GM12865 (cell line): ENCODE measurements around the gene RPGRIP1L.

Experiments used
- DNase-seq: peaks from one replicate; pipeline ENCODE4 v3.0.0; 2010; ENCODE audit warnings: low read depth
- H3K4me3 ChIP-seq: 2 replicates; pipeline ENCODE4 v1.5.1; 2011; ENCODE audit warnings: mild to moderate bottlenecking, low read depth, low read length, control low read depth
- TF ChIP-seq, protein P1 (sequence below): IDR thresholded peaks from 2 replicates; pipeline ENCODE4 v1.5.1; 2011; ENCODE audit warnings: low read length, control low read depth, low read depth, inconsistent platforms; ENCODE audit not compliant: insufficient read depth; ENCODE audit errors: missing control alignments

RPGRIP1L gene

DNA sequence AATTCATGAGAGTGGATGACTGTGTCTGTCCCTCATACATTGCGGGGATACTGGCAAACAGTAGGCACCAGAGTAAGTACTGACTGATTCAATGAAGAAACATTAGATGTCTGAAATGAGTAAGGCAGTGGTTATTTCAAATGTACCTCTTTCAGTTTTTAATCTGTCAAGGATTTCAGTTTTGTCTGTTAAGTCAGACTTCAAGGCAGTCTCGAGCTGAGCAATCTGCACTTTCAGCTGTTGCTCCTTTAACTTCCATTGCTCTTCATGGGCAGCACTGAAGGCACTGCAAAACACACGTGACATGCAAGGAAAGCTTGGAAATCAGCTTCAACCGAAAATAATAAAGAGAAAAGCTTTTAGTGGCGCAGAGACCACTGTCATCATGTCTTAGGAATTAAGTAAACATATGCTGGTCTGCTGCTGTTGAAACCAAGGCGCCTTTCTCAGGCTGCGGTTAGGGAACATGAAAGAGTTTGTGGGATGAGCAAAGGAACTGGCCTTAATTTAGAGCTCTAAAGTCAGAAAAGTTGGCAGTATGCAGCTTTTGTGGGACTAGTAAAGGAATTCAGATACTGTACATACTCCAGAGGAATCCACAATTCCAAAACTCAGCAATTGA is 38.8 kb downstream of the RPGRIP1L start:
- no peak overlapping the region for H3K4me3 ChIP-seq
- peak; percentile 55 for DNase-seq
- TF ChIP-seq, protein P1, sequence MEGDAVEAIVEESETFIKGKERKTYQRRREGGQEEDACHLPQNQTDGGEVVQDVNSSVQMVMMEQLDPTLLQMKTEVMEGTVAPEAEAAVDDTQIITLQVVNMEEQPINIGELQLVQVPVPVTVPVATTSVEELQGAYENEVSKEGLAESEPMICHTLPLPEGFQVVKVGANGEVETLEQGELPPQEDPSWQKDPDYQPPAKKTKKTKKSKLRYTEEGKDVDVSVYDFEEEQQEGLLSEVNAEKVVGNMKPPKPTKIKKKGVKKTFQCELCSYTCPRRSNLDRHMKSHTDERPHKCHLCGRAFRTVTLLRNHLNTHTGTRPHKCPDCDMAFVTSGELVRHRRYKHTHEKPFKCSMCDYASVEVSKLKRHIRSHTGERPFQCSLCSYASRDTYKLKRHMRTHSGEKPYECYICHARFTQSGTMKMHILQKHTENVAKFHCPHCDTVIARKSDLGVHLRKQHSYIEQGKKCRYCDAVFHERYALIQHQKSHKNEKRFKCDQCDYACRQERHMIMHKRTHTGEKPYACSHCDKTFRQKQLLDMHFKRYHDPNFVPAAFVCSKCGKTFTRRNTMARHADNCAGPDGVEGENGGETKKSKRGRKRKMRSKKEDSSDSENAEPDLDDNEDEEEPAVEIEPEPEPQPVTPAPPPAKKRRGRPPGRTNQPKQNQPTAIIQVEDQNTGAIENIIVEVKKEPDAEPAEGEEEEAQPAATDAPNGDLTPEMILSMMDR = no peak

DNA sequence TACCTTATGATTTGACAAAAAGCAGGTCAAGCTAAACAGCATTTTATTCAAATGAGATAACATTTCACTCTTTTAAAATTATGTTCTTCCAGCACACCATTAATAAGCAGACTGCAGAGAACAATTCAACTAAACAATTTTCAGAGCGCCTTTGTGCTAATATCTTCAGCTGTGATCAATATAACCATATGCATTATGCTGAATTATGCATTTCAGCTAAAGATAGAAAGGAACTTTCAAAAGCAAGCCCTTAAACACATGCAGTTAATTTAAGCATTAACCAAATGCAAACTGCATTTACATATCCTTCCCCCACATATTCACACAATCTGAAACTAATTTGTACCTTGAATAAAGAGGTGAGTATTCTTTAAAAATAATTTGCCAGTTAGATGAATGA is 41.6 kb downstream of the RPGRIP1L start:
- TF ChIP-seq, protein P1 = no peak
- DNase-seq = no peak
- no peak overlapping the region for H3K4me3 ChIP-seq

DNA sequence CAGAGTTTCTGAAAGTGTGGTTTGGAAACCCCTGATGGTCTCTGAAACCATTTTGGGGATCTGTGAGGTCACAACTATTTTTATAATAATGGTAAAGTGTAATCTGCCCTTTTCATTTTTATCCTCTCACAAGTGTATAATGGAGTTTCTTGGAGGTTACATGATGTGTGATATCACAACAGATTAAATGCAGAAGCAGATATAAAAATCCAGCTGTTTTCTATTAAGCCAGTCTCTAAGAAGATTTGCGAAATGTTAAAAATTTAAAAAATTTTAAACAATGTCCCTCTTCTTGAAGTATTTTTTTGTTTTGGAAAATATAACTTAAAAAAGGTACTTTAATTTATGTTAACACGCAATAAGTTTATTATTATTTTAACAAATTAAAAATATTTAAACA is 48.7 kb downstream of the RPGRIP1L start:
- no peak overlapping the region for H3K4me3 ChIP-seq
- DNase-seq = no peak
- TF ChIP-seq, protein P1 = no peak

DNA sequence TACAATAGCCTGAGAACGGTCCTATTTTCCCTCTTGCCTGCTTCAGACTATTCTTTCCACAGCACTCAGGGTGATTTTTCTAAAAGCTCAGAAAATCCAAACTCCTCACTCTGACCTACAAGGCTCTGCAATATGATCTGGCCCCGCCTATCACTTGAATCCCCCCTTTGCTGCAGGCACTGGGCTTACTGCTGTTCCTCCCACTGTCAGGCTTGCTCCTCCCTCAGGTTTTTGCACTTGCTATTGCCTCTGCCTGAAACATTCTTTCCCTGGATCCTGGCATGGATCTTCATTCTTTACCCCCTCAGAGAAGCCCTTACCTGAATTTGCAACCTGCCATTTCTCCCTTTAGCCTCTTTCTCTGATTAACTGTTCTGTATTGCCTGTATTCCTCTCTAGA is 52.3 kb downstream of the RPGRIP1L start:
- H3K4me3 ChIP-seq = no peak overlapping the region
- TF ChIP-seq, protein P1 = no peak
- no peak for DNase-seq

DNA sequence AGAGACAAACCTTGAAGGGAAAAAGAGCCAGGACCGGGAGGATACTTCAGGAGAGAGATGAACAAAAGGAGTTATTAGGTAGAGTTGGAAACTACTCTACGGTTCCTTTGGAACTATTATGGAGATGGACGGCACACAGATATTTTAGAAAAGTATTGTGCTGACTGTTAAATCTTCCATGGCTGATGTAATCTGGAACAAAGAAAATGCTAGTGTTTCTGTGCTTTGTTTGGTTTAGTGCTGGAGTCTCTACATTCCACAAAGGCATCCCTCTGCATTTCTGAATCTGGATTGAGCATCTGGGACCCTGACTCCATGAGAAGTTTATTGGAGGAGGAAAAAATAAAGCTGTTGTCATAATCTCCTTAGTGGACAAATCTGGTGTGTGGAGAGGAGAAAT is 57.2 kb downstream of the RPGRIP1L start:
- no peak for DNase-seq
- TF ChIP-seq, protein P1 = no peak
- no peak overlapping the region for H3K4me3 ChIP-seq

DNA sequence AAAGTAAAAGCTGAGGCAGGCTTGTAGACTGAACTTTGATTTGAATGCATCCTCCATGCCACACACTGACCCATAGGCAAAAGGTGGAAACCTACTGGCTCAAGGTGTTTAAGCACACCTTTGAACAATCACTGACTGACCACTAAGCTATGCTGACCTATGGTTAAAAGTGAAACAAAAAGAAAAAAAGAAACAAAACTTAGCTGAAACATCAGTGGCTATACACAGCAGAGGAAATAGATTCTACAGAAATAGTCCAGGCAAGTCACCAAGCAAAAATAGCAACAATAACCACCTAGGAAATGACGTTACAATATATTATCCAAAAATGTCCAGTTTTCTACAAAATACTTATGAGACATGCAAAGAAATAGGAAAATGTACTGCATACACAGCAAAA is 60.2 kb downstream of the RPGRIP1L start:
- peak; percentile 29 for DNase-seq
- TF ChIP-seq, protein P1 = no peak
- no peak overlapping the region for H3K4me3 ChIP-seq

DNA sequence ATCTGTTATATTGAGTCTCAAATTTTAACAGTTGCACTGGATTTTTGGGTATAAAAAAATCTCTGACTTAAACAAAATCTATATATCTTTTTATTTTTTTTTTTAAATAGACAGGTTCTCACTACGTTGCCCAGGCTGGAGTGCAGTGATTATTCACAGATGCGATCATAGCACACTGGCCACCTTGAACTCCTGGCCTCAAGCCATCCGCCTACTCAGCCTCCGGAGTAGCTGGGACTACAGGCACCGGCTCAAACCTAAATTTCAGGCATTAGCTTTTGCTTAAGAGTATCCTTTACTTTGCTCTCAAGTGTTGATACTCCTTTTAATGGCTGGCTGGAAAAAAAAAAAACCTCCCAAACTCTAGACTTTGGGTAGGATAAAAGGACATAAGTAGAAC is 61.6 kb downstream of the RPGRIP1L start:
- TF ChIP-seq, protein P1 = no peak
- no peak overlapping the region for H3K4me3 ChIP-seq
- DNase-seq = no peak
